Measurements from ENCODE around the gene PTPRU. TPM values are rescaled to one million over a fixed set of nuclear protein-coding genes. Genes with fewer than 3 reads are reported as not detected.

Gene PTPRU
- total and polyA plus RNA-seq, 2 of the 8 experiments (the other 6 are each of a cell fraction or from before 2014, with no cell fraction given) = 33.8 to 41.8 TPM

GRCh38 chr1:29372108-29372507, 135.8 kb downstream of the PTPRU start:
- H3K18ac ChIP-seq (ENCODE audit: extremely low read depth, low read length) = no peak overlapping the region
- no peak overlapping the region for H3K4ac ChIP-seq (replicated peaks; ENCODE audit: insufficient read length, low read depth, low read length)
- no peak overlapping the region for H2BK120ac ChIP-seq (replicated peaks; ENCODE audit: low read depth, low read length)
- POLR2A ChIA-PET (ENCODE audit: partially characterized antibody) = no interaction called here
- H3K79me1 ChIP-seq (ENCODE audit: low read depth, low read length) = no peaks in the 10 kb centered on the region
- no peak overlapping the region for H3K9ac ChIP-seq (replicated peaks in 1 of 4; ENCODE audit: extremely low read depth in 1 of 4, low read depth in 3 of 4, low read length in 3 of 4)
- H3K27me3 ChIP-seq (replicated peaks in 1 of 4; ENCODE audit: control insufficient read depth in 3 of 4, extremely low read depth in 1 of 4, insufficient read depth in 3 of 4, low read length in 3 of 4) = no peaks in the 10 kb centered on the region
- no peaks in the 10 kb centered on the region for H4K20me1 ChIP-seq (replicated peaks in 1 of 2; ENCODE audit: control insufficient read depth in 1 of 2, insufficient read depth in 2 of 2, low read length in 2 of 2)
- no peaks in the 10 kb centered on the region for H3K79me2 ChIP-seq (ENCODE audit: control insufficient read depth in 1 of 2, insufficient read depth in 2 of 2, low read length in 2 of 2)
- WGBS, 2 experiments (ENCODE audit: extremely low coverage in 1 of 2, insufficient coverage in 1 of 2, insufficient read length in 1 of 2, insufficient replicate concordance in 2 of 2, low coverage in 1 of 2, low lambda C conversion rate in 2 of 2, missing lambda C conversion rate in 1 of 2) = 94% methylated on average over 4 of the region's 4 CpGs; no CpG with 5 or more reads in 1 of the 2 experiments
- no peaks in the 10 kb centered on the region for H3K9me3 ChIP-seq (ENCODE audit: insufficient read depth in 2 of 2, low read depth in 1 of 2, low read length in 1 of 2)
- H2AFZ ChIP-seq (ENCODE audit: low read length) = no peak overlapping the region
- H3K36me3 ChIP-seq (ENCODE audit: control insufficient read depth in 2 of 4, insufficient read depth in 4 of 4, low read length in 3 of 4) = no peaks in the 10 kb centered on the region
- no peak overlapping the region for H4K91ac ChIP-seq (replicated peaks; ENCODE audit: insufficient read length, low read length)
- H2AK5ac ChIP-seq (ENCODE audit: low read depth, low read length) = no peak overlapping the region
- H4K5ac ChIP-seq (ENCODE audit: insufficient read length, low read depth, low read length) = no peak overlapping the region
- H2BK20ac ChIP-seq (ENCODE audit: low read length) = no peak overlapping the region
- DNase-seq (ENCODE audit: low read depth in 1 of 2, low spot score in 2 of 2) (no peak), FAIRE-seq (no peak)
- H2BK5ac ChIP-seq (ENCODE audit: low read depth, low read length) = no peak overlapping the region
- no peak overlapping the region for H3K27ac ChIP-seq (ENCODE audit: low read depth, low read length)
- no peak overlapping the region for H3K14ac ChIP-seq (ENCODE audit: insufficient read length)
- H2BK12ac ChIP-seq (ENCODE audit: low read depth, low read length) = no peak overlapping the region
- H3K56ac ChIP-seq (replicated peaks; ENCODE audit: insufficient read length, low read depth, low read length) = no peak overlapping the region
- no peak overlapping the region for H4K8ac ChIP-seq (ENCODE audit: extremely low read depth, insufficient read depth, low read length)
- no peaks in the 10 kb centered on the region for H3K23me2 ChIP-seq (ENCODE audit: low read depth, low read length)
- CTCF ChIA-PET (ENCODE audit: partially characterized antibody) = interaction anchor here (0.8 to 1.8 kb wide), 3 partner anchors 40 to 1864 kb away, joined by 3 to 5 read pairs (median 4); no protein-coding TSS in a partner anchor
- no peak overlapping the region for H2BK15ac ChIP-seq (ENCODE audit: low read length)
- H3K4me3 ChIP-seq (ENCODE audit: extremely low read depth in 1 of 4, insufficient read depth in 2 of 4, low read depth in 3 of 4, low read length in 4 of 4) = no peak overlapping the region
- H3K4me1 ChIP-seq (replicated peaks in 1 of 4; ENCODE audit: control insufficient read depth in 3 of 4, insufficient read depth in 4 of 4, low read length in 3 of 4) = no peaks in the 10 kb centered on the region
- no peak overlapping the region for H3K23ac ChIP-seq (ENCODE audit: insufficient read length)
- no peak overlapping the region for H3K4me2 ChIP-seq (ENCODE audit: insufficient read depth in 1 of 2, low read depth in 2 of 2, low read length in 2 of 2)
- TF ChIP-seq SUZ12 (IDR thresholded peaks at IDR 0.05; ENCODE audit: low read length) = no peak
- no peak for TF ChIP-seq RXRA (IDR thresholded peaks at IDR 0.05; ENCODE audit: insufficient read depth, low read depth, low read length)
- no peak for TF ChIP-seq KDM1A (IDR thresholded peaks at IDR 0.05; ENCODE audit: borderline replicate concordance, low read length)
- TF ChIP-seq, protein P1, sequence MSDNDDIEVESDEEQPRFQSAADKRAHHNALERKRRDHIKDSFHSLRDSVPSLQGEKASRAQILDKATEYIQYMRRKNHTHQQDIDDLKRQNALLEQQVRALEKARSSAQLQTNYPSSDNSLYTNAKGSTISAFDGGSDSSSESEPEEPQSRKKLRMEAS (IDR thresholded peaks at IDR 0.05) = no peak
- TF ChIP-seq POU5F1 (IDR thresholded peaks at IDR 0.05; ENCODE audit: low read depth, low read length) = no peak
- no peak for TF ChIP-seq SIN3A (conservative IDR thresholded peaks at IDR 0.05 in 1 of 2, IDR thresholded peaks at IDR 0.05 in 1 of 2; ENCODE audit: low read depth in 1 of 2, low read length in 2 of 2)
- TF ChIP-seq TAF7 (optimal IDR thresholded peaks at IDR 0.05; ENCODE audit: borderline replicate concordance, low read depth, low read length) = no peak
- TF ChIP-seq SRF (IDR thresholded peaks at IDR 0.05; ENCODE audit: low read depth, low read length) = no peak
- no peak for TF ChIP-seq GABPA (IDR thresholded peaks at IDR 0.05; ENCODE audit: borderline replicate concordance, insufficient read depth, low read length)
- no peak for TF ChIP-seq SP1 (IDR thresholded peaks at IDR 0.05; ENCODE audit: low read depth, low read length)
- no peak for TF ChIP-seq HDAC2 (IDR thresholded peaks at IDR 0.05; ENCODE audit: borderline replicate concordance in 1 of 2, low read depth in 2 of 2, low read length in 2 of 2)
- no peak for TF ChIP-seq SP2 (IDR thresholded peaks at IDR 0.05; ENCODE audit: low read length)
- TF ChIP-seq POLR2A (IDR thresholded peaks at IDR 0.05; ENCODE audit: control extremely low read depth in 1 of 2, low read depth in 2 of 2, low read length in 2 of 2) = no peak
- no peak for TF ChIP-seq CHD2 (IDR thresholded peaks at IDR 0.05; ENCODE audit: low read length)
- no peak for TF ChIP-seq CEBPB (IDR thresholded peaks at IDR 0.05; ENCODE audit: low read depth, low read length)

All from H1 (cell line).